ACHN (cell line): ENCODE results near the gene HDAC9.

ENCODE experiments used
- DNase-seq: peaks from one replicate; pipeline ENCODE4 v3.0.0-alpha.2; 2015
- in situ Hi-C: cut with HindIII; loops from 2 replicates; pipeline ENCODE4 v1.10.0; 2017; ENCODE audit warnings: low sequenced_read_pairs, low pct_ligation_motif_present, low pct_unique_long_range_greater_than_20kb

HDAC9 gene

DNA sequence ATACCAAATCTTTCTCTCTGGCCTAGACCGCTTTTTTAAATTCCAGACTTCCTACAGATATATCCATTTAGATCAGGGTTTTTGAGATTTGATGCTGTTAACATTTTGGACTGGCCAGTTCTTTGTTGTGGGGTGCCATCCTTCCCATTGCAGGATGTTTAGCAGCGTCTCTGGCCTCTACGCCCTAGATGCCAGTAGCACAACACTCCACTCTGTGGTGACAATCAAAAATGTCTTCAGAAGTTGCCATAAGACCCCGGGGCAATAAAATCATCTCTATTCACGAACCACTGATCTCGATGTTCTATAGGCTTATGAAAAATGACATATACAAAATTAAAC is 46.3 kb downstream of the HDAC9 start:
- in situ Hi-C loops = no loop called here
- no peak for DNase-seq

DNA sequence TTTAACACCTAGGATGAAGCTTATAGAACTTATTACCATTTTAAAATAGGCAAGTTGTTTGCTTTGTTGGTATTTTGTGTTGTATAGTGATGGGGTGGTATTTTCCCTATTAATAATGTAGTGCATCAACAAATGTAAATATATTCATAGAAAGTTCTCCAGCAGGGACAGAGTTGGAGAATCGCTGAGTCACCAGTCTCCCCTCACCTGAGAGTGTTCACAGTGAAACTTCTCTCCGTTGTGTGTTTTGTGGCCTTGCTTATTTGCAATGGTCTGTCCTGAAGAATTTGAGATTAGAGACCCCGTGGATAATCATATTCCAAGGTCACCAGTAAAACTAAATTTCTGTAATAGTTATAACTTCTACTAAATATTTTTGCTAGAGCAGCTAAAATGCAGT is 51.0 kb downstream of the HDAC9 start:
- in situ Hi-C loops = no loop called here

DNA sequence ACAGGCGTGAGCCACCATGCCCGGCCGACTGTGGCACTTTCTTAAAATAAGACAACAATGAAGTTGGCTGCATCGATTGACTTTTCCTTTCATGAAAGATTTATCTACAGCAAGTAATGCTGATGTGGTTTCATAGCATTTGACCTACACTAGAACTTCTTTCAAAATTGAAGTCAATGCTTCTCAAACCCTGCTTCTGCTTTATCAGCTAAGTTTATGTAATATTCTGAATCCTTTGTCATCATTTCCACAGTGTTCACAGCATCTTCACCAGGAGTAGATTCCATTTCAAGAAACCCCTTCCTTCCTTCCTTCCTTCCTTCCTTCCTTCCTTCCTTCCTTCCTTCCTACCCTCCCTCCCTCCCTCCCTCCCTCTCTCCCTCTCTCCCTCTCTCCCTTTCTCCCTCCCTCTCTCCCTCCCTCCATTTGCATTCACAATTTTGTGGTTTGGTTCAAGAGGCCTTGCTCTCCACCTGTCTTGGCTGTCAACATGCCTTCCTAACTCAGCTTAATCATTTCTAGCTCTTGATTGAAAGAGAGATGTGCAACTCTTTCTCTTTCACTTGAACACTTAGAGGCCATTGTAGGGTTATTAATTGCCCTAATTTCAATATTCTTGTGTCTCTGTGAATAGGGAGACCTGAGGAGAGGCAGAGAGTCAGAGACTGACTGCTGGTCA is 52.1 kb downstream of the HDAC9 start:
- in situ Hi-C loops = no loop called here
- no peak for DNase-seq

More for the DNA sequence above, 51.0 kb downstream of the HDAC9 start:
- no peak for DNase-seq

DNA sequence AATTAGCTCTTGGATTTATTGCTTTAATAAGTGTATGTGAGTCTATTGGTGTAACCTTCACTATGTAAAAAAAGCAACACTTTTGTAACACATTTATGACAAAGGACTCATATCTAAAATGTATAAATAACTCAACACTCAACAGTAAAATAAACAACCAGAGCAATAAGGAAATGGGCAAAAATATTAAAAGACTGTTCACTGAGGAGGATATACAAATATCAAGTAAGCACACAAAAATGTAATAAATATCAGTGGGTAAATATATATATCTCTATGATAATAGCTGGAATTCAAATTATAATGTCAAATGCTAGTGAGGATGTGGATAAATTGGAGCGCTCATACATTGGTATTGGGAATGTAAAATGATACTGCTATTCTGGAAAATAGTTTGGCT is 53.0 kb downstream of the HDAC9 start:
- no peak for DNase-seq
- in situ Hi-C loops = no loop called here

DNA sequence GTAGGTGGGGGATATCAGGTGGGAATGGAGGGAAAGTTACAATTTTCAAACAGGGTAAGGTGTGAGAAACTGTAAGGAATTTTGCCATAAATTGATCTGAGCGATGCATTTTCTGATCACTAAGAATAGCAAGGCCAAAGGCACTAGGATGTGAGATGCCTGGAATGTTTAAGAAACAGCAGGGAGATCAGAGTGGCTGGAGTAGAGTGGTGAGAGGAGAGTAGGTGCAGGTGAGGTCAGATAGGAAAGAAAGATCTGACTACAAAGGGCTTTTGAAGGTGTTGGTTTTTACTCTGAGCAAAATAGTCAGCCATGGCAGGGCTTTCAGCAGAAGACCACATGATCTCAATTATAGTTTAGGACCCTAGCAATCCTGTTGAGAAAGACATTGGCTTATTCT is 55.0 kb downstream of the HDAC9 start:
- in situ Hi-C loops = loop anchor here (25.0 kb wide), 1 partner anchor 188 kb away; no protein-coding TSS in a partner anchor
- DNase-seq = no peak

DNA sequence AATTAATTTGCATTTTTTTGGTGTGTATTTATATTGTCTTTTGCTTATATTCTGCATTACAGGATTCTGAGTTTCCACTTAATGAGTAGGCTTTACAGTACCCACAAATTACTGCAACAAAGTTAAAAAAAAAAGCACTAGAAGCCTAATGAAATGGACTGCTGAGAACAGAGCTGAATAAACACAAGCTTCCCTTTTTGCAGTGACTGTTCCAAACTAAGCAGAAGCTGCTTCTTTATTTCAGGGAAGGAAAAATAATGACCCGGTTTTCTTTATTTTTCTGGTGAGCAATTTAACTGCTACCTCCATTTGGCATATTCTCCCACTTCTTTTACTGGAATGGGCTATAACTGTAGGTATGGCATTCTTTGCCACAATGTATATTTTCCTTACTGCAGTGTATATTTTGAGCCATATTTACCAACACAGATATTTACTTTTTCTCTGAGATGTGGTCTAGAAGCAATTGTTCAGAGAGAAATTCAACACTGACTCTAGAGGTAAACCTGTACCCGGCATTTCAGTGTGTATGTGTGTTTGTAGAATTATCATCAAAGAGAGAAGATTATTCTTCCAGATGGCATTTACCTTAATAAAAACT is 56.9 kb downstream of the HDAC9 start:
- no peak for DNase-seq
- in situ Hi-C loops = loop anchor here (25.0 kb wide), 1 partner anchor 190 kb away; no protein-coding TSS in a partner anchor

DNA sequence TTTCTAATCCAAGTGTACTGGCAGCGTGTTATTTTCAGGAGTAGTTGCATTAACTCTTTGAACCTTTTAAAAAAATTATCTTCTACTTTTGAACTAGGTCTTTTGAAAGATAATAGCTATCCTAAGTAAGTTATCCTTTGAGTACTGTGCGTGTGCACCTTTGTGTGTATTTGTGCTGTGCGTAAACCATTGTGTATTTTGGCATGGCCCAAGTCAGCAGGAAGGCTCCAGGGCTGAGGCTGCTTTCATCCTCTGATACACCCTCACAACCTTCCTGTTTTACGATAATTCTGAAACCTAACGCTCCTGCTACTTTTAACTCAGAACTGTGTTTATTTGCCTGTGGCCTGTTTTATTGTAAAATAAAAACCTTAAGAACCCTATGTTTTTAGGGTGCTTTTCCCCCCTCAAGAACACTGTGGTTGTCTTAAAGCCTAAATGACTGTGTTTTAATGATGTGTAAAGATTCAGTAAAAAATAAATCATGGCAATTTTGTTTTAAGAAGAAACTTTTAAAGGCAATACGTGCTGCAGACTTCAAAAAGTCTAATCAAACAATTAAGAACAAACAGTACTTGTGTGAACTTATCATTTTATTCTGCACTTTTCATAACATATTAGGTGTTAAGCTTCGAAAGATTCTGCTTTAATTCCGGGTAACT is 57.5 kb downstream of the HDAC9 start:
- in situ Hi-C loops = loop anchor here (25.0 kb wide), 1 partner anchor 191 kb away; no protein-coding TSS in a partner anchor
- no peak for DNase-seq

DNA sequence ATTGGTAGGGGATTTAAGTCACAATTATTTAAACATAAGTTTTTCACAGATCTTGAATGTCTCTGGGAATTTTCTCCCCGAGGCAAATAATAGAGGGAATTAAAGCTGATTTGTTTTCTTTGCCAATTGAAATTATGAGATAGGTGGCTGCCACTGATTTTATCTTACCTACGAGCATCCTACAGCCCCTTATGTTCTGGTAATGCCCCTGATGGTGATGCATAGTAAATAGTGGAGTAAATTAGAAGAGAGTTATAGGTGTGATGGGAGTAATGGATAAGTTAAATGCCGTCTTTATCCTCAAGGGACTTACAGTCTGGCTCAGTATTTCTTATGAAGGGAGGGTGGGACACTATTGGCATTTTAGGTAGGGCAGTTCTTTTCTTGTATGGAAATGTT is 58.1 kb downstream of the HDAC9 start:
- in situ Hi-C loops = loop anchor here (25.0 kb wide), 1 partner anchor 191 kb away; no protein-coding TSS in a partner anchor
- DNase-seq = no peak

DNA sequence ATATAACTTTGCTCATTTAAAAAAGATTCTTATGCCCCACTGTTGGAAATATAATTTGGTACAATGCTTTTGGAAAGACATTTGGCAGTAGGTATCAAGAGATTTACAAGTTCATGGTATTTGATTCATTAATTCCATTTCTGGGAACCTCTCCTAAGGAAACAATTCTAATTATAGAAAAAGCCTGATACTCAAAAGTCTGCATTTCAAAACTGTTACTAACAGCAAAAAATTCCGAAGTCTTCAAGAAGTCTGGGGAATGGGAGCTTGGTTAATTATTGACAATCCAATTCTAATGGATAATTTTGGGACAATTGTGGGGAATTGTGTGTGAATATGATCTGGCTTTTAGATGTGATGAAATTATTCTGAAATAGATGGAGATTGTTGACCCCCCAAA is 59.6 kb downstream of the HDAC9 start:
- DNase-seq = no peak
- in situ Hi-C loops = loop anchor here (25.0 kb wide), 1 partner anchor 193 kb away; no protein-coding TSS in a partner anchor

DNA sequence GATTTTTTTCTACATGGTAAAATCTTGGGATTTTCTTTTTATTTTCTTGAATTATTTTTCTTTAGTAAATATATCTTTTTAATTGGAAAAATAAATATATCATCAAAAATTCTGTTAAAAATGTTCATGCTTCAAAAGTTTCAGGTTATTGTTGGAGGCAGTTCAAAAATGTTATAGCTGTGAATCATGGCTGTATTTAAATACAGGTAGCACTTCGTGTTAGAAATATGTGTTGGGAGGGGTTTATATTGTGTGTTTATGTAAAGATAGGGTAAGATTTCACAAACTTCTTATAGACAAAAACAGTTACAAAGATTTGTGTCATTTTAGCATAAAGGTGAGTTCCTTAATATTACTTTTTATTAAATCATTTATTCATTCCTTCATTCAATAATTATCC is 60.4 kb downstream of the HDAC9 start:
- no peak for DNase-seq
- in situ Hi-C loops = loop anchor here (25.0 kb wide), 1 partner anchor 194 kb away; no protein-coding TSS in a partner anchor

DNA sequence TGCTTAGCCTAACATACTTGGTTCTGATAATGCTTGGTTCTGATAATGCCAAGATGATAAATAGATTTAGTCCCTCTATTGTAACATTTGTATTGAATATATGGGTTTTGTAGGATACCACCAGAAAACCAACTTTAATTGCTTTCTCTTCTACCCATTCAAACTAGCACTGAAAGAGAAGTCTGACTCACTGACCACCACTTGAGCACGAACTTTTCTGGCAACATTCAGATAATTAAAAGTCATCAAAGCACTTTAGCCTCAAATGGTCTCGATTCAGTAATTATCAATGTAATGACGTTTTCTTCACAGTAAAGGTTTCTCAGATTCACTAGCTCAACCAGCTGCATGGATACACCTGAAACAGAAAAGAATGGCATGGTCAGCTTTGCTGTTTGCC is 63.0 kb downstream of the HDAC9 start:
- no peak for DNase-seq
- in situ Hi-C loops = loop anchor here (25.0 kb wide), 1 partner anchor 196 kb away; no protein-coding TSS in a partner anchor

DNA sequence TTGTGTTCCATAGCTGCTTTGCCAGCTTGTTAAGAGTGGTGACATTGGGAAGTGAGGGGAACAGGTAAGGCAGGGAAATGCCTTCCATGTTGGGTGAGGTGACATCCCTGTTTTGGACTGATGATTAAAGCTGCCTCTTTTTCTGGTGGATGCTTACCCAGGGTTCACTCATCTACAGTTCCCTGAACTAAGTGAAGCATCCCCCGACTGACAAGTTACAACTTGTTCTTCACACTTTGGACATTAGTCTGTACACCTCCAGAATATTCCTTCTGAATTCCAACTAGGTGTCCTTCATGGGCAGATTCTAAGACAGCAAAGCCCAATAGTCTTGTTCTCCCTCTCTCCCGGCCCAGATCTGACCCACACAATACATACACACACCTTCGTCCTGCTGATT is 63.4 kb downstream of the HDAC9 start:
- no peak for DNase-seq
- in situ Hi-C loops = loop anchor here (25.0 kb wide), 1 partner anchor 197 kb away; no protein-coding TSS in a partner anchor

DNA sequence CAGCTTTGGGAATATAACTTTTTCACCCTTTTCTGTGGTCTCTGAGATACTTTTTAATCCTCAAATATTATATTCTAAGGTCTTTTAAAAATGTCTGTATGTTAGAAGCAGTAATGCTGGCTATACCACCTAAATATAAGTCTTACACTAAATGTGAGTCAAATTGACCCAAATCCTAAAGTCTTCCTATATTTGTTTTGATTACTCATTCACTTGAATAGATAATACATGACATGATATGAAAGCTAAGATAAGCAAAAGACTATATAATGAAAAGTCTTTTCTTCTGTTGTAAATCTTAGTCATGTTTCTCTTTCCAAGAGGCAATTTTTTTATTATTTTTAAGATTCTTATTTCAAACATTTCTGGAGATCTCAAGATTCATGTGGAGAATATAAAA is 64.2 kb downstream of the HDAC9 start:
- no peak for DNase-seq
- in situ Hi-C loops = loop anchor here (25.0 kb wide), 1 partner anchor 197 kb away; no protein-coding TSS in a partner anchor

DNA sequence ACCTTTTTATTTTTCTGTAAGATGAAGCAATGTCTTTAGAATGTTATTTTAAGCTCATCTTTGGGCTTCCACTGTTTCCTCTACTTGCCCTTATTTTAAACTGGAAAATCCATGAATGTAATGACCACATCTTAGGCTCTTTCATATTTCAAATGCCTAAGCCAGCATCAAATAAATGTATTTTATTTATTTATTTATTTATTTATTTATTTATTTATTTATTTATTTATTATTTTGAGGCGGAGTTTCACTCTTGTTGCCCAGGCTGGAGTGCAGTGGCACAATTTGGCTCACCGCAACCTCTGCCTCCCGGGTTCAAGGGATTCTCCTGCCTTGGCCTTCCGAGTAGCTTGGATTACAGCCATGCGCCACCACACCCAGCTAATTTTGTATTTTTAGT is 69.2 kb downstream of the HDAC9 start:
- no peak for DNase-seq
- in situ Hi-C loops = loop anchor here (25.0 kb wide), 1 partner anchor 202 kb away; no protein-coding TSS in a partner anchor

DNA sequence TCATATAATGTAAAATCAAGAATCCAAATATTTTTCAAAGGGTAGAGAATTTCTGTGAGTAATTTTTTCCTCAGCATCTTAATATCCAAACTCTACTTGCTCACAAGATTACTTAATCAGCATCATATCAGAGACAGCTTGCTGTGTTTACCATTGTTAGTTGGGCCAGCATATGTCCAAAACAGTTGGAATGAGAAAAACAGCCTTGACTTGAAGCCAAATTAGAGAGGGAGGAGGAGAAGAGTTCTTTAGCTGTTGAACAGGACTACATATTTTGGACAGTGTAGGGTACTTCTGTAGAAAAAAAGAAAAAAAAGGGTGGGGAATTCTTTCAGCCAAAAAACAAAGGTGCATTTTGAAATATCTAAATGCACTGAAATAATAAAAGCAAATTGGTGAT is 69.8 kb downstream of the HDAC9 start:
- DNase-seq = no peak
- in situ Hi-C loops = loop anchor here (25.0 kb wide), 1 partner anchor 203 kb away; no protein-coding TSS in a partner anchor

DNA sequence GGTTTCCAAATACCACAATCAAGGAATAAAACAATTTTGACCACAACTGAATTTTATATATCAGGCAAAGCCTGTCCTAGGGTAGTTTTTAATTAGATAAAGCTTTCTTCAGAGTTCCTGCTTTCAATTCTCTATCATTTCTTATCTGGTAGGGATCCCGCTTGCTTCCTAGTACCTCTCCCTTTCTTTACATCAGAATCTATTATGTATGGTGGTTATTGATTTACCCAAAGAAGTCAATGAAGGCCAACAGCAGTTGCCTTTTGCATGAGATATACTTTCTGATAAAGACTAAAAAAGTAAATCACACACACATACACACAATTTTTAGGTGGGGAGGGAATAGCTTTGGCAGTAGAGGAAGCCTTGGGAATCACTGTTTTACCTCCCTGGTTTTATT is 70.7 kb downstream of the HDAC9 start:
- no peak for DNase-seq
- in situ Hi-C loops = loop anchor here (25.0 kb wide), 1 partner anchor 204 kb away; no protein-coding TSS in a partner anchor

DNA sequence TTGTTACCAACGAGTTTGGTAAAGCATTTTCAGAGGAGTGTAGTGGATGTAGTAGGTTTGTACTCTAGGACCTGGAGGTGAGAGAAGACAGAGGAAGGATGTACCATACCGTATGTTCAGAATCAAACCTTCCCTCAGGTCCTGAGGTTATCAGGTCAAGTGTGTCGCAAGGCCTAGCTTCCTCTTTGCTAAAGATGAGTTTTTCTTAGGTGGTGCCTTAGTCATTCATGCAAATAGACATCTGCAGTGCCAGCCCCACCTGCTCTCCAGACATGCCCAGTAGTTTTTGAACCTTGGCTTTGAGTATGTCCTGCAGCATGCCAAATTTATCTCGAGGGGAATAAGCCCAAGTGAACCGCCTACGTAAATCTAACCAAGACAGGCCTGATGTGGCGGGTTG is 71.3 kb downstream of the HDAC9 start:
- no peak for DNase-seq
- in situ Hi-C loops = loop anchor here (25.0 kb wide), 1 partner anchor 205 kb away; no protein-coding TSS in a partner anchor

DNA sequence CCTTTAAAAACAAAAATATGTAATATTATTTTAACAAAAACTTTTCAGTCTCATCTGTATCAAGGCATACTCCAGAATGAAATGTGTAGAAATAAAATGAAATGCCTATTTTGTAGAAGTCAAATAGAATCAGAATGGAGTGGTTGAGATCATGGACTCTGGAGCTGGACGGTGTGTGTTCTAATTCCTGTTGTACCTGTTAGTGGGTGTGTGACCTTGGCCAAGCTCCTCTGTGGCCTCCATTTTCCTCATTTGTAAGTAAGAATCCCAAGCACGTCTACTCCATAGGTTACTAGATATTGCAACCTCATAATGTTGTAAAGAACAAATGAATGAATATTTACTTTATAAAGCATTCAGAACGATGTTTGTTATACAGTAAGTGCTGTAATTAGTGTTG is 74.9 kb downstream of the HDAC9 start:
- no peak for DNase-seq
- in situ Hi-C loops = loop anchor here (25.0 kb wide), 1 partner anchor 208 kb away; no protein-coding TSS in a partner anchor

DNA sequence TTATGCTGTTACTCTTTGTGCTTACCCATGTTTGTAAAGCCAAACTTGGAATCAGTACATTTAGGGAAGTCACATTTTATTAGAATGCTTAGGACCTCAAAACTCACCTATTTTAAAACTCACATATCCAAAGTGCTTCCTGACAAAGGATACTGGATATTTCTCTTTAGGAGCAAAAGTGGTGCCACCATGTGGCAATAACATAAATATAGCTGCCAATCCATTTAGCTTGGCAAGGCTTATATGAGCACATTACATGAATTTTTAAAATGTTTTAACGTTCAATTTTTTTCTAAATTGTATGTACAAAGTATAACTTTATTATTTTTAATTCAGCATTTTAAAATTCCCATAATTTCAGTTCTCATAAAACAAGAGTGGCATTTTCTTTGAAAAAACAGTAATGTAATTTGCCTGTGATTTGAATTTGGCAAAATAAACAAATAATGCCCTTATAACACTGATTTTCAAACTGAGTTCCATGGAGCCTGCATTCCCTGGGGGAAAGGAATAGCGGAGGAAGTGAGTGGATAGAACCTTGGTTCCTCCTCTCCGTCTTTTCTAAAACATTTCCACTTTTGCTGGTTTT is 75.4 kb downstream of the HDAC9 start:
- in situ Hi-C loops = loop anchor here (25.0 kb wide), 1 partner anchor 209 kb away; no protein-coding TSS in a partner anchor
- DNase-seq = peak; percentile 79
